HepG2 (cell line): ENCODE results near the gene GIPC2. TPM values are rescaled to one million over a fixed set of nuclear protein-coding genes. Genes with fewer than 3 reads are reported as not detected.

Experiments
- ATAC-seq: fragments of 200-7000 bp; cut with Tn5 transposase; 3 replicates; pipeline ENCODE4 v1.9.1; 2020; ENCODE audit warnings: mild to moderate bottlenecking, moderate library complexity
- BruUV-seq: library from RNA; stranded (reverse); fragments of 400-500 nt; replicated peaks from 2 replicates; lab custom pipeline; 2021; lab: Mats Ljungman, UMichigan
- CTCF ChIA-PET: fragments of 300-600 bp; formaldehyde crosslinking; extraction: SDS; loops from one replicate; lab custom pipeline; 2021; ENCODE audit warnings: low total read pairs, inconsistent platforms, low intra/inter-chr PET ratio; lab: Yijun Ruan, JAX
- POLR2A ChIA-PET: fragments of 350-600 bp; sonication (Branson Sonifier 250); formaldehyde crosslinking; loops from one replicate; lab custom pipeline; 2020; ENCODE audit warnings: antibody characterized with exemption, inconsistent platforms; lab: Yijun Ruan, JAX
- DNase-seq: peaks from one replicate; pipeline ENCODE4 v3.0.0-alpha.2; 2015; ENCODE audit warnings: low spot score
- FAIRE-seq: peaks from 3 replicates; lab custom pipeline; 2011; peaks lifted over from hg19 to GRCh38; lab: Jason Lieb, UNC
- H2AFZ ChIP-seq: one replicate; pipeline ENCODE4 v1.6.1; 2011; ENCODE audit warnings: low read length, inconsistent platforms
- H3K27ac ChIP-seq: fragments of 300-600 bp; 3 replicates; pipeline ENCODE4 v1.8.0; 2011; ENCODE audit warnings: mixed run types, mild to moderate bottlenecking, mixed read lengths, low read length, inconsistent platforms; ENCODE audit not compliant: insufficient read depth; ENCODE audit errors: extremely low read length
- H3K27me3 ChIP-seq, 2 experiments: fragments of 200-600 bp in 1 of 2; 2 replicates in 1 of 2; 3 replicates in 1 of 2; pipeline versions ENCODE4 v1.6.0 to v1.8.0; 2011; ENCODE audit warnings: low read length in 2 of 2, mild to moderate bottlenecking in 2 of 2, moderate library complexity in 2 of 2, inconsistent platforms in 1 of 2; ENCODE audit not compliant: insufficient read depth in 2 of 2, control insufficient read depth in 1 of 2
- H3K36me3 ChIP-seq, 2 experiments: fragments of 200-600 bp in 1 of 2; replicated peaks in 1 of 2; 2 replicates in 1 of 2; 3 replicates in 1 of 2; pipeline versions ENCODE4 v1.5.1 to v1.8.0; 2011; ENCODE audit warnings: low read length in 2 of 2, inconsistent platforms in 1 of 2; ENCODE audit not compliant: insufficient read depth in 2 of 2, control insufficient read depth in 1 of 2
- H3K4me1 ChIP-seq: 2 replicates; pipeline ENCODE4 v1.5.1; 2012; ENCODE audit warnings: low read length, inconsistent platforms; ENCODE audit not compliant: insufficient read depth
- H3K4me2 ChIP-seq: 2 replicates; pipeline ENCODE4 v1.6.0; 2011; ENCODE audit warnings: low read depth, low read length, inconsistent platforms
- H3K4me3 ChIP-seq, 3 experiments: fragments of 200-600 bp in 1 of 3; sonication (generic), shearing (Covaris generic) in 1 of 3; replicated peaks in 1 of 3; 2 replicates each; pipeline ENCODE4 v1.5.1; 2011 to 2016; ENCODE audit warnings: low read length in 3 of 3, inconsistent platforms in 2 of 3, low read depth in 2 of 3, mild to moderate bottlenecking in 2 of 3, control low read depth in 1 of 3, mixed read lengths in 1 of 3; ENCODE audit not compliant: insufficient read depth in 1 of 3
- H3K79me2 ChIP-seq: one replicate; pipeline ENCODE4 v1.6.1; 2011; ENCODE audit warnings: low read length, inconsistent platforms; ENCODE audit not compliant: insufficient read depth
- H3K9ac ChIP-seq: 2 replicates; pipeline ENCODE4 v1.6.0; 2011; ENCODE audit warnings: mild to moderate bottlenecking, low read depth, low read length, inconsistent platforms; ENCODE audit not compliant: insufficient read depth
- H3K9me3 ChIP-seq: 2 replicates; pipeline ENCODE4 v1.5.1; 2012; ENCODE audit warnings: mild to moderate bottlenecking, low read length
- H4K20me1 ChIP-seq: 2 replicates; pipeline ENCODE4 v1.6.0; 2011; ENCODE audit warnings: inconsistent platforms, mild to moderate bottlenecking, low read length, moderate library complexity; ENCODE audit not compliant: insufficient read depth
- ATAD3A ChIP-seq: sonication (generic); formaldehyde crosslinking; IDR thresholded peaks from 2 replicates; pipeline ENCODE4 v1.4.0; 2020; ENCODE audit warnings: missing genetic modification reagents
- BATF2 ChIP-seq: sonication (generic); formaldehyde crosslinking; IDR thresholded peaks from 2 replicates; pipeline ENCODE4 v1.8.0; 2022; ENCODE audit warnings: mild to moderate bottlenecking, missing genetic modification reagents, moderate library complexity
- ISX ChIP-seq: sonication (generic); formaldehyde crosslinking; conservative IDR thresholded peaks from 2 replicates; pipeline ENCODE4 v1.5.0; 2020; ENCODE audit warnings: missing genetic modification reagents
- MATR3 ChIP-seq: sonication (generic); formaldehyde crosslinking; IDR thresholded peaks from 2 replicates; pipeline ENCODE4 v1.4.0; 2020; ENCODE audit warnings: missing genetic modification reagents
- MTF1 ChIP-seq: sonication (generic); formaldehyde crosslinking; IDR thresholded peaks from 2 replicates; pipeline ENCODE4 v1.5.0; 2020; ENCODE audit warnings: missing genetic modification reagents
- SMARCC2 ChIP-seq: fragments of 450-650 bp; IDR thresholded peaks from 2 replicates; pipeline ENCODE4 v1.6.1; 2017; ENCODE audit warnings: antibody characterized with exemption, mild to moderate bottlenecking
- TRIM24 ChIP-seq: sonication (generic); formaldehyde crosslinking; IDR thresholded peaks from 2 replicates; pipeline ENCODE4 v1.8.0; 2022; ENCODE audit warnings: mild to moderate bottlenecking, missing genetic modification reagents
- ZBTB26 ChIP-seq: IDR thresholded peaks from 2 replicates; pipeline ENCODE4 v1.6.1; 2016; ENCODE audit warnings: missing compliant biosample characterization, missing genetic modification reagents, borderline replicate concordance
- ZBTB7A ChIP-seq: sonication (generic); formaldehyde crosslinking; IDR thresholded peaks from 2 replicates; pipeline ENCODE4 v1.8.0; 2022; ENCODE audit warnings: mild to moderate bottlenecking, missing genetic modification reagents
- ZC3H13 ChIP-seq: sonication (generic); formaldehyde crosslinking; IDR thresholded peaks from 2 replicates; pipeline ENCODE4 v1.8.1; 2023; ENCODE audit warnings: mild to moderate bottlenecking, missing genetic modification reagents, moderate library complexity
- ZNF10 ChIP-seq: sonication (generic); formaldehyde crosslinking; IDR thresholded peaks from 2 replicates; pipeline ENCODE4 v1.4.0; 2020; ENCODE audit warnings: mild to moderate bottlenecking, low read depth, missing genetic modification reagents, borderline replicate concordance
- ZNF264 ChIP-seq: sonication (generic); formaldehyde crosslinking; IDR thresholded peaks from 2 replicates; pipeline ENCODE4 v1.4.0; 2020; ENCODE audit warnings: missing genetic modification reagents
- ZNF616 ChIP-seq: sonication (generic); formaldehyde crosslinking; IDR thresholded peaks from 2 replicates; pipeline ENCODE4 v1.5.0; 2020; ENCODE audit warnings: low read depth, mild to moderate bottlenecking, missing genetic modification reagents
- ZNF710 ChIP-seq: sonication (generic); formaldehyde crosslinking; IDR thresholded peaks from 2 replicates; pipeline ENCODE4 v1.5.0; 2020; ENCODE audit warnings: mild to moderate bottlenecking, missing genetic modification reagents, borderline replicate concordance
- ZNF724P ChIP-seq: sonication (generic); formaldehyde crosslinking; IDR thresholded peaks from 2 replicates; pipeline ENCODE4 v1.8.0; 2022; ENCODE audit warnings: missing genetic modification reagents, borderline replicate concordance
- WGBS: methylation state at CpG from one replicate; pipeline ENCODE4 v1.1.6; 2017; ENCODE audit warnings: low lambda C conversion rate; 5-methylcytosine and 5-hydroxymethylcytosine counted together
- in situ Hi-C: cut with HindIII; loops from 2 replicates; pipeline ENCODE4 v1.10.0; 2017; ENCODE audit warnings: low pct_unique_long_range_greater_than_20kb; ENCODE audit not compliant: extremely low pct_ligation_motif_present
- intact Hi-C: fragments of 100-400 bp; cut with micrococcal nuclease; formaldehyde crosslinking; loops from one replicate; pipeline ENCODE4 v1.10.0; 2022; ENCODE audit not compliant: unreplicated experiment
- polyA plus RNA-seq, 8 experiments: library from polyadenylated mRNA; depleted of rRNA in 3 of 8; stranded (reverse) in 7 of 8; unstranded in 1 of 8; fragments of >200 nt; fragmentation: Illumina TruSeq in 4 of 8; extraction: Trizol in 4 of 8; gene quantifications; 2 replicates each; pipeline versions ENCODE4 v1.2.1 to v1.2.3, GENCODE V29; 2011 to 2016; ENCODE audit warnings: low read depth in 4 of 8, missing spikeins in 1 of 8, mixed read lengths in 1 of 8; ENCODE audit not compliant: insufficient read depth in 1 of 8
- total RNA-seq, 5 experiments: library from RNA; depleted of rRNA; stranded (reverse); fragments of >200 nt; fragmentation: Illumina TruSeq; extraction: Trizol; gene quantifications; 2 replicates each; pipeline ENCODE4 v1.2.3, GENCODE V29; 2016; ENCODE audit warnings: low read depth in 1 of 5

The GIPC2 gene
- total and polyA plus RNA-seq, 2 of the 13 experiments (the other 11 are each of a cell fraction or from before 2014, with no cell fraction given), result 6.1 to 21.6 TPM

- POLR2A ChIA-PET, result interaction anchor here (1.2 kb wide), 1 partner anchor 116 kb away, joined by 4 read pairs; the partner anchor contains the start of gene FUBP1
- in situ Hi-C loops, result no loop called here
- no TSS peak for BruUV-seq
- no peaks in the 10 kb centered on the region for H4K20me1 ChIP-seq
- 100% methylated on average over 1 of the region's 1 CpG for WGBS
- H3K36me3 ChIP-seq, result no peaks in the 10 kb centered on the region; a peak in 1 of 5 replicates
- TF ChIP-seq SMARCC2, result no peak
- no peak for TF ChIP-seq ZNF724P
- no peak for TF ChIP-seq MATR3 (CRISPR knock-in tag)
- TF ChIP-seq ZBTB7A (CRISPR knock-in tag), result no peak
- no peak for TF ChIP-seq ZNF710 (CRISPR knock-in tag)
- TF ChIP-seq BATF2 (CRISPR knock-in tag), result no peak
- TF ChIP-seq TRIM24 (CRISPR knock-in tag), result no peak
- no peak for TF ChIP-seq ISX (CRISPR knock-in tag)
- TF ChIP-seq MTF1, result no peak
- no peak for TF ChIP-seq ZBTB26 (CRISPR knock-in tag)
- TF ChIP-seq ZNF264 (CRISPR knock-in tag), result no peak
- TF ChIP-seq ZNF616, result no peak
- TF ChIP-seq ATAD3A (CRISPR knock-in tag), result no peak
- no peak for TF ChIP-seq ZNF10 (CRISPR knock-in tag)
- TF ChIP-seq ZC3H13 (CRISPR knock-in tag), result no peak
- TF ChIP-seq, all 625 proteins: peak for 0
- FAIRE-seq (no peak), ATAC-seq (no peak), DNase-seq (no peak)
- CTCF ChIA-PET, result no interaction called here
- H3K9ac ChIP-seq, result no peak overlapping the region
- intact Hi-C loops, result no loop called here
- H3K4me1 ChIP-seq, result no peaks in the 10 kb centered on the region
- no peak overlapping the region for H3K4me2 ChIP-seq
- H3K27ac ChIP-seq, result no peak overlapping the region
- H2AFZ ChIP-seq, result no peak overlapping the region
- no peaks in the 10 kb centered on the region for H3K79me2 ChIP-seq
- H3K27me3 ChIP-seq, result no peaks in the 10 kb centered on the region
- H3K4me3 ChIP-seq, result no peak overlapping the region
- H3K9me3 ChIP-seq, result no peaks in the 10 kb centered on the region
These were observed 48.9 kb downstream of the GIPC2 start for GRCh38 chr1:78094639-78095038.
